ENCODE measurements around the gene POLDIP2. TPM values are rescaled to one million over a fixed set of nuclear protein-coding genes. Genes with fewer than 3 reads are reported as not detected.

POLDIP2 gene
- total RNA-seq, 2 donors from 2014 or later, result 98.9 to 108 TPM

- peaks cover 0 to 26% of the 10 kb centered on the region in 2 donors for H3K4me1 ChIP-seq
- peaks cover 16% of the 10 kb centered on the region for H3K36me3 ChIP-seq
- H3K27me3 ChIP-seq, result no peaks in the 10 kb centered on the region
- no peak overlapping the region for H3K4me3 ChIP-seq
- TF ChIP-seq, protein P1, sequence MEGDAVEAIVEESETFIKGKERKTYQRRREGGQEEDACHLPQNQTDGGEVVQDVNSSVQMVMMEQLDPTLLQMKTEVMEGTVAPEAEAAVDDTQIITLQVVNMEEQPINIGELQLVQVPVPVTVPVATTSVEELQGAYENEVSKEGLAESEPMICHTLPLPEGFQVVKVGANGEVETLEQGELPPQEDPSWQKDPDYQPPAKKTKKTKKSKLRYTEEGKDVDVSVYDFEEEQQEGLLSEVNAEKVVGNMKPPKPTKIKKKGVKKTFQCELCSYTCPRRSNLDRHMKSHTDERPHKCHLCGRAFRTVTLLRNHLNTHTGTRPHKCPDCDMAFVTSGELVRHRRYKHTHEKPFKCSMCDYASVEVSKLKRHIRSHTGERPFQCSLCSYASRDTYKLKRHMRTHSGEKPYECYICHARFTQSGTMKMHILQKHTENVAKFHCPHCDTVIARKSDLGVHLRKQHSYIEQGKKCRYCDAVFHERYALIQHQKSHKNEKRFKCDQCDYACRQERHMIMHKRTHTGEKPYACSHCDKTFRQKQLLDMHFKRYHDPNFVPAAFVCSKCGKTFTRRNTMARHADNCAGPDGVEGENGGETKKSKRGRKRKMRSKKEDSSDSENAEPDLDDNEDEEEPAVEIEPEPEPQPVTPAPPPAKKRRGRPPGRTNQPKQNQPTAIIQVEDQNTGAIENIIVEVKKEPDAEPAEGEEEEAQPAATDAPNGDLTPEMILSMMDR (IDR thresholded peaks at IDR 0.05), result no peak
- H3K27ac ChIP-seq, result no peak overlapping the region
- DNase-seq (ENCODE audit: low spot score), result no peak
- H3K9me3 ChIP-seq, result no peaks in the 10 kb centered on the region
These were observed 10.4 kb upstream of the POLDIP2 start for GRCh38 chr17:28367641-28368305.

DNA sequence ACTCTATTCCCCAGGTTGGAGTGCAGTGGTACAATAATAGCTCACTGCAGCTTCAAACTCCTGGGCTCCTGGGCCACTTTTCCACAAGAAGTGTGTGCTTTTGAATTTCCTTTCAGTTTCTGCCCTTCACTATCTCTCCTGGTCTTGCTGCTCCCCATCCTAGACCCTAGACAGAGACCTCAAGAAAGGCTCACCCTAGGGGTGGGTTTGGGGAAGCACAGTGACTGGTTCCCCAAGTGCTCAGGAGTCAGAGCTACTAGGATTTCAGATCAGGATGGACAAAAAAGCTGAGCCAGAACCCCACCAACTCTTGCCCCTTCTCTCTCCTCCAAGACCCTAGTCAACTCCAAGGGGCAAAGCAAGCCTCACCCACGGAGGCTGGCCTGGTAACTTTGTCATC lies 9.3 kb upstream of the POLDIP2 start:
- TF ChIP-seq, protein P1 (IDR thresholded peaks at IDR 0.05), result no peak
- Histone ChIP-seq H3K27ac (no peak overlapping the region), H3K4me3 (no peak overlapping the region), H3K36me3 (peaks cover 25% of the 10 kb centered on the region), H3K4me1 (peaks cover 0 to 16% of the 10 kb centered on the region in 2 donors), H3K9me3 (no peaks in the 10 kb centered on the region), H3K27me3 (no peaks in the 10 kb centered on the region)
- DNase-seq (ENCODE audit: low spot score), result no peak

- H3K27ac ChIP-seq, result no peak overlapping the region
- no peaks in the 10 kb centered on the region for H3K27me3 ChIP-seq
- peaks cover 36% of the 10 kb centered on the region for H3K36me3 ChIP-seq
- TF ChIP-seq, protein P1 (IDR thresholded peaks at IDR 0.05), result no peak
- no peaks in the 10 kb centered on the region for H3K9me3 ChIP-seq
- DNase-seq (ENCODE audit: low spot score), result no peak
- H3K4me3 ChIP-seq, result no peak overlapping the region
- H3K4me1 ChIP-seq, result peaks cover 0 to 7% of the 10 kb centered on the region in 2 donors
These were observed 8.2 kb upstream of the POLDIP2 start for GRCh38 chr17:28365487-28365886.

- peaks cover 43% of the 10 kb centered on the region for H3K36me3 ChIP-seq
- no peaks in the 10 kb centered on the region for H3K27me3 ChIP-seq
- TF ChIP-seq, protein P1 (IDR thresholded peaks at IDR 0.05), result no peak
- no peak within 1 kb of the TSS for H3K27ac ChIP-seq
- H3K4me3 ChIP-seq, result no peak within 1 kb of the TSS
- DNase-seq (ENCODE audit: low spot score), result no peak
- no peaks in the 10 kb centered on the region for H3K9me3 ChIP-seq
- H3K4me1 ChIP-seq, result peaks cover 0 to under 1% of the 10 kb centered on the region in 2 donors
These were observed 7.5 kb upstream of the POLDIP2 start, which contains the start of gene SEBOX for GRCh38 chr17:28364665-28365363. Gene SEBOX (minus strand): TSS chr17:28365199. CDS start chr17:28365151, 48 bp downstream.

- TF ChIP-seq, protein P1 (IDR thresholded peaks at IDR 0.05), result no peak
- no peak for DNase-seq (ENCODE audit: low spot score)
- Histone ChIP-seq H3K4me3 (no peak overlapping the region), H3K9me3 (no peaks in the 10 kb centered on the region), H3K27me3 (no peaks in the 10 kb centered on the region), H3K4me1 (no peaks in the 10 kb centered on the region), H3K36me3 (peaks cover 51% of the 10 kb centered on the region), H3K27ac (no peak overlapping the region)
These were observed 6.7 kb upstream of the POLDIP2 start for GRCh38 chr17:28363776-28364650.

All from right atrium auricular region (tissue), 2 donors.